GM12864 (cell line): ENCODE measurements around the gene PPP1R7.
A peak's percentile ranks its signal among the peaks of the same experiment; 100 is the strongest.

ENCODE experiments used
- DNase-seq: peaks from one replicate; pipeline ENCODE4 v3.0.0-alpha.2; 2011; ENCODE audit warnings: low read depth
- H3K4me3 ChIP-seq: 2 replicates; pipeline ENCODE4 v1.5.1; 2011; ENCODE audit warnings: mild to moderate bottlenecking, low read depth, low read length, control low read depth
- CTCF ChIP-seq: IDR thresholded peaks from 2 replicates; pipeline ENCODE4 v1.5.1; 2011; ENCODE audit warnings: low read depth, mild to moderate bottlenecking, moderate library complexity, low read length, control low read depth, inconsistent platforms; ENCODE audit errors: missing control alignments

PPP1R7 gene

DNA sequence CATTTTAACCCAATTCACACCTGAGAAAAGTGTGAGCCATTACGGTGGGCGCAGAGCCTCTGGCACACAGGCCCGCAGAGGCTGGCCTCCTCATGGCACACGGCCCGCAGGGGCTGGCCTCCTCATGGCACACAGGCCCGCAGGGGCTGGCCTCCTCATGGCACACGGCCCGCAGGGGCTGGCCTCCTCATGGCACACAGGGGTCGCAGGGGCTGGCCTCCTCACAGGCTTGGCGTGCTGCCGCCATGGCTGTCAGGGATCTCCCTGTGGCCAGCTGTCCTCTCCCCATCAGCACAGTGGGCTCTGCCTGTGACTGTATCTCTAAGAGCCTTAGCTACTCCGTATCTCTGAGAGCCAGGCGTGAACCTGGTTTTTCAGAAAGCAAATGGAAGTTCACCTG, 62.8 kb downstream of the PPP1R7 start:
- no peak for TF ChIP-seq CTCF
- no peak overlapping the region for H3K4me3 ChIP-seq
- DNase-seq, result no peak

- no peak for DNase-seq
- H3K4me3 ChIP-seq, result no peak overlapping the region
- no peak for TF ChIP-seq CTCF
Measured at GRCh38 chr2:241213567-241213966, 63.3 kb downstream of the PPP1R7 start.

DNA sequence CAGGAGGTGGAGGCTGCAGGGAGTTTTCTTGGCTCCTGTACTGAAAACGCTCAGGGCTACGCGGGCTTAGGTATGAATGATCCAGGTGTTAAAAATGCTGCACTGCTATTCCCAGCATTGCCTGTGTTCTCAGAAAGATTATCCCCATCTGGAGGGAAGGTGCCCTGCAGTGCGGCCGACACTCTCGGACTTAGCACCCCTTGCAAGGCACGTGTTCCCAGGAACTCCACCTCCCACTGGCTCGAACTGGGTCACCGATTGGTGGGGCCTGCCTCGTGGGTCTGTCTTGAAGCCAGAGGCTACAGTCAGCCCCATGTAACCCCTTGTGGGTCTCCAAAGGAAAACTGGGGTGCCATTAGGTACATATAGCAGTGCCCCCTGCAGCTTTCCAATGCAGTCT, 63.9 kb downstream of the PPP1R7 start:
- DNase-seq, result no peak
- no peak for TF ChIP-seq CTCF
- H3K4me3 ChIP-seq, result no peak overlapping the region

DNA sequence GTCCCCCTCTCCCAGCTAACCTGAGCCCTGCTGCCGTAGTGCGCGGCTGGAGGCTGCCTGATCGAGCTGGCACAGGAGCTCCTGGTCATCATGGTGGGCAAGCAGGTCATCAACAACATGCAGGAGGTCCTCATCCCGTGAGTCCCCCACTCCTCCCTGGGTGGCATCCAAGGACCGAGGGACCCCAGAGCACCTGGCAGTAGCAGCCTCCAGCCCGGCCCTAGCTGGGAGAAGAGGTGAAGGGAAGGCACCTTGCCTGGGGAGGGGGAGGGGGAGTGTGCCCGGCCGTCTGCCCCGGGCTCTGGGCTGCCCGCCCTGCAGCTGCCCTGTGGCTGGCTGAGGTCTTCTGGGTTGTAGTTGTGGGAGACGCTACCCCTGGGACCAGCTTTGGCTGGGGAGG, 64.5 kb downstream of the PPP1R7 start:
- no peak for DNase-seq
- TF ChIP-seq CTCF, result no peak

DNA sequence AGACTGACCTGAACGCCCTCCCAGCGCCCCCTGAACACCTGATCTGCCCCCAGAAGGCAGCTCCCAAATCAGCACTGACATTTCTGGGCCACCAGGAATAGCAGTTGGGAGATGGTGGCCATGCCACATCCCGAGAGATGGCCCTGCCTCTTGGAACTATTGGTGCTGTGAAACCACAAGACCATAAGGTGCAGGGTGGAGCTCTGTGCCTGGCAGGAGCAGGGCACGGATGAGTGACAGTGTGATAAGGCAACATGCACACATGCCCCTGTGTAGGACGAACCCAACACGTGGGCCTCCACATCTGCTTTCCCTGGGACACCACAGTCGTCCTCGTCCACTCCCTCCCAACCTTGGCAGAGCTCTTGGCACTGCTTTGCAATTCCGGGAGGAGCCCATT, 65.2 kb downstream of the PPP1R7 start:
- no peak for TF ChIP-seq CTCF
- DNase-seq, result no peak
- H3K4me3 ChIP-seq, result no peak overlapping the region

More for the DNA sequence above, 64.5 kb downstream of the PPP1R7 start:
- H3K4me3 ChIP-seq, result no peak overlapping the region

GRCh38 chr2:241216211-241216761, 66.0 kb downstream of the PPP1R7 start:
- H3K4me3 ChIP-seq, result no peak overlapping the region
- TF ChIP-seq CTCF, result no peak
- DNase-seq, result no peak

DNA sequence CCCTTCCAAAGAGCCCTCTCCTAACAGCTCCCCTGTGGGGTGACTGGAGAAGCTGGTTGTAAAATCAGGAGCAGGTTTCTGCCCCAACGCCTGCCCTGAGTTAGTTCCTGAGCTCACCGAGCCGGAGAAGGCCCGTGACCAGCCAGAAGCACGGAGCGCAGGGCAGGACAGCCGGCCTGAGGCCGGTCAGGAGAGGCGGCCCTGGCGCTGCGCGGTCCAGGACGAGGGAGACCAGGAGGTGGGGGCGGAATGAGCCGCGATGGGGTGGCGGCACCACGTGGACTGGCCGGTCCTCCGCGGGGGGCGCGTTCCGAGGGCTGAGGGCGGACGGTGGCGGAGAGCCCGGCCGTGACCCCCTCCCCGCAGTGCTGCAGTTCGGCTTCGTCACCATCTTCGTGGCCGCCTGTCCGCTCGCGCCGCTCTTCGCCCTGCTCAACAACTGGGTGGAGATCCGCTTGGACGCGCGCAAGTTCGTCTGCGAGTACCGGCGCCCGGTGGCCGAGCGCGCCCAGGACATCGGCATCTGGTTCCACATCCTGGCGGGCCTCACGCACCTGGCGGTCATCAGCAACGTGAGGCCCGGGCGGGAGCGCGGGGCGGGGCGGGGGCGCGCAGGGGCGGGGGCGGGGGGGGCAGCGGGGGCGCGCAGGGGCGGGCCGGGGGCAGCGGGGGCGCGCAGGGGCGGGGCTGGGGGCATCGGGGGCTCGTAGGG, 67.2 kb downstream of the PPP1R7 start:
- peak overlapping the region; percentile 54 for H3K4me3 ChIP-seq
- peak; percentile 21 for DNase-seq
- TF ChIP-seq CTCF, result no peak
